K562 (cell line): ENCODE data around the gene ATM. TPM values are rescaled to one million over a fixed set of nuclear protein-coding genes. Genes with fewer than 3 reads are reported as not detected.

Source experiments
- BACH1 ChIP-seq: fragments of 200-800 bp; sonication (Bioruptor generic); IDR thresholded peaks from 2 replicates; pipeline ENCODE4 v1.6.1; 2016; ENCODE audit warnings: missing genetic modification characterization, missing compliant biosample characterization
- CREM ChIP-seq: IDR thresholded peaks from 2 replicates; pipeline ENCODE4 v1.6.1; 2014; ENCODE audit warnings: antibody characterized with exemption, low read depth
- E2F8 ChIP-seq: fragments of 450-650 bp; IDR thresholded peaks from 2 replicates; pipeline ENCODE4 v1.7.1; 2018; ENCODE audit warnings: mild to moderate bottlenecking, low read depth; ENCODE audit not compliant: partially characterized antibody
- KHSRP ChIP-seq: fragments of 450-650 bp; IDR thresholded peaks from 2 replicates; pipeline ENCODE4 v1.6.1; 2017
- NBN ChIP-seq: fragments of 450-650 bp; IDR thresholded peaks from 2 replicates; pipeline ENCODE4 v1.6.1; 2016; ENCODE audit warnings: low read depth, mild to moderate bottlenecking
- NONO ChIP-seq, 2 experiments: fragments of 200-400 bp in 1 of 2; fragments of 450-650 bp in 1 of 2; formaldehyde crosslinking in 1 of 2; IDR thresholded peaks; 2 replicates each; pipeline ENCODE4 v1.6.1; 2017; ENCODE audit warnings: low read depth in 2 of 2, mild to moderate bottlenecking in 2 of 2, moderate library complexity in 2 of 2, low read length in 1 of 2
- PHB2 ChIP-seq: fragments of 450-650 bp; IDR thresholded peaks from 2 replicates; pipeline ENCODE4 v1.6.1; 2017; ENCODE audit warnings: low read depth
- POU5F1 ChIP-seq: fragments of 150-350 bp; IDR thresholded peaks from 2 replicates; pipeline ENCODE4 v1.6.1; 2014; ENCODE audit warnings: borderline replicate concordance, low read length, low read depth, mild to moderate bottlenecking; ENCODE audit not compliant: partially characterized antibody
- RBFOX2 ChIP-seq: fragments of 200-400 bp; formaldehyde crosslinking; IDR thresholded peaks from 2 replicates; pipeline ENCODE4 v1.6.1; 2017; ENCODE audit warnings: low read depth, mild to moderate bottlenecking, low read length, moderate library complexity
- SAP30 ChIP-seq: fragments of 200-600 bp; sonication (generic); IDR thresholded peaks from 2 replicates; pipeline ENCODE4 v1.6.1; 2012; ENCODE audit warnings: borderline replicate concordance, low read depth, mild to moderate bottlenecking, moderate library complexity, low read length, control low read depth, inconsistent platforms; ENCODE audit not compliant: insufficient read depth, poor library complexity, severe bottlenecking
- SMAD1 ChIP-seq: fragments of 150-350 bp; IDR thresholded peaks from 2 replicates; pipeline ENCODE4 v1.6.1; 2014; ENCODE audit warnings: low read length, low read depth; ENCODE audit not compliant: partially characterized antibody
- TAF1 ChIP-seq: IDR thresholded peaks from 2 replicates; pipeline ENCODE4 v1.6.1; 2011; ENCODE audit warnings: mild to moderate bottlenecking, low read length, moderate library complexity; ENCODE audit not compliant: insufficient read depth, control insufficient read depth, severe bottlenecking; ENCODE audit errors: extremely low read depth
- TFAP4 ChIP-seq: sonication (generic); formaldehyde crosslinking; IDR thresholded peaks from 2 replicates; pipeline ENCODE4 v1.8.0; 2022; ENCODE audit warnings: missing genetic modification reagents, mild to moderate bottlenecking, moderate library complexity, borderline replicate concordance
- TRIM24 ChIP-seq, 2 experiments: fragments of 450-650 bp; IDR thresholded peaks; 2 replicates each; pipeline ENCODE4 v1.6.1; 2016
- XRCC3 ChIP-seq: fragments of 450-650 bp; IDR thresholded peaks from 2 replicates; pipeline ENCODE4 v1.6.1; 2017; ENCODE audit warnings: mild to moderate bottlenecking, moderate library complexity
- ZBED1 ChIP-seq: IDR thresholded peaks from 2 replicates; pipeline ENCODE4 v1.6.1; 2014
- ZEB2 ChIP-seq: fragments of 450-650 bp; IDR thresholded peaks from 2 replicates; pipeline ENCODE4 v1.6.1; 2016
- ZKSCAN8 ChIP-seq: fragments of 200-800 bp; sonication (Bioruptor generic); IDR thresholded peaks from 2 replicates; pipeline ENCODE4 v1.6.1; 2016; ENCODE audit warnings: missing genetic modification characterization, missing compliant biosample characterization
- ZNF12 ChIP-seq: sonication (generic); formaldehyde crosslinking; IDR thresholded peaks from 2 replicates; pipeline ENCODE4 v1.4.0; 2020; ENCODE audit warnings: mild to moderate bottlenecking, missing genetic modification reagents
- ZNF324 ChIP-seq: fragments of 250-450 bp; sonication (Bioruptor Pico); IDR thresholded peaks from 2 replicates; pipeline ENCODE4 v1.4.0; 2020; ENCODE audit warnings: mild to moderate bottlenecking
- ZNF830 ChIP-seq: fragments of 250-450 bp; sonication (Bioruptor Pico); IDR thresholded peaks from 2 replicates; pipeline ENCODE4 v1.5.0; 2021; ENCODE audit warnings: mild to moderate bottlenecking
- polyA plus RNA-seq, 8 experiments: library from polyadenylated mRNA; depleted of rRNA in 4 of 8; stranded (reverse) in 5 of 8; unstranded in 3 of 8; fragments of >200 nt; fragmentation: Nextera tagmentation in 2 of 8; fragmentation: Illumina TruSeq in 1 of 8; extraction: Ambion mirVana in 2 of 8; extraction: Trizol in 1 of 8; gene quantifications; 2 replicates each; pipeline versions ENCODE4 v1.2.1 to v1.2.3, GENCODE V29; 2011 to 2014; ENCODE audit warnings: inconsistent platforms in 1 of 8, missing spikeins in 1 of 8
- total RNA-seq, 7 experiments: library from RNA; depleted of rRNA in 6 of 7; stranded (reverse); fragments of >200 nt in 6 of 7; fragmentation: Illumina TruSeq in 2 of 7; extraction: Trizol in 2 of 7; gene quantifications; 2 replicates each; pipeline versions ENCODE4 v1.2.1 to v1.2.3, GENCODE V29; 2011 to 2021; ENCODE audit warnings: low replicate concordance in 1 of 7
- TF ChIP-seq, protein P1 (sequence below): fragments of 450-650 bp; conservative IDR thresholded peaks from 2 replicates; pipeline ENCODE4 v1.6.1; 2016; ENCODE audit warnings: missing genetic modification characterization, low read depth, mild to moderate bottlenecking, missing compliant biosample characterization, moderate library complexity

The ATM gene
- total and polyA plus RNA-seq, 9 of the 15 experiments (the other 6 are each of a cell fraction or from before 2014, with no cell fraction given) = 8.3 to 46.8 (median 26.2) TPM

DNA sequence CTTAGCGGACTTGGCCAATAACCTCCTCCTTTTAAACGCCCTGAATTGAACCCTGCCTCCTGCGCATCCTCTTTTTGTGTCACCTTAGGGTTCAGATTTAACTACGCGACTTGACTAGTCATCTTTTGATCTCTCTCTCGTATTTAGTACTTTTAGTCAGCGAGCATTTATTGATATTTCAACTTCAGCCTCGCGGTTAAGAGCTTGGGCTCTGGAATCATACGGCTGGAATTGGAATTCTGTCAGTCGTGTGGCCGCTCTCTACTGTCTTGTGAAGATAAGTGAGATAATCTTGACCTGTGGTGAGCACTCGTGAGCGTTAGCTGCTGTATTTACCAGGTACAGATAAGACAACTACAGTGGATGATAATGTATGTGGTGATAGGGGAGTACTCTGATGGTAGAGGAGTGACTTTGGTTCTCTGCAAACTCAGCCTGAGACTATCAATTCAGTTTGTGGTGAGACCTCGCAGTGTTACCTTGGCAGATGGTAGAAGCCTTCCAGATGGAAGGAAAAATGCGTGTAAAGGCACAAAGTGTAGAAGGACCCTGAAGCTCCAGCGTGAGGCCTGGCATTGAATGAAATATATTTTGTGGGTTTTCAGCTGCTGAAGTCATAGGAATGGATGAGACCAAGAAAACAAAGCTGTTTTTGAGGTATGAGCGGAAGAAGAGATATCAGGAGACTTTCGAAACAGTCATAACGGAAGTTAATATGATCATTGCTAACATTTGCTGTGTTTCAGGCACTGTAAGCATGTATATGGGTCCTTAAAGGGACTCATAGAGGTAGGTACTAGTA, 682 bp downstream of the ATM start (continued):
- TF ChIP-seq E2F8 = peak; percentile 28
- TF ChIP-seq TAF1 = peak; percentile 10
- no peak for TF ChIP-seq NONO (IDR thresholded peaks at IDR 0.05; ENCODE audit: low read depth in 2 of 2, low read length in 1 of 2)
- no peak for TF ChIP-seq ZNF12 (CRISPR knock-in tag)
- peak; percentile 79 for TF ChIP-seq SMAD1
- 0 out of 2 replicates have a peak, but pooled peaks have one; percentile 13 for TF ChIP-seq NBN
- peak; percentile 1; the same call in 1 of the 2 replicates for TF ChIP-seq ZNF830 (CRISPR knock-in tag)
- TF ChIP-seq XRCC3 = no peak
- TF ChIP-seq CREM = peak; percentile 82
- TF ChIP-seq KHSRP = 0 out of 2 replicates have a peak, but pooled peaks have one; percentile 42
- peak; percentile 74 for TF ChIP-seq ZEB2
- no peak for TF ChIP-seq SAP30
- TF ChIP-seq PHB2 = peak; percentile 55; the same call in 1 of the 2 replicates
- 0 out of 2 replicates have a peak, but pooled peaks have one; percentile 33 for TF ChIP-seq BACH1
- 0 out of 2 replicates have a peak, but pooled peaks have one; percentile 37 for TF ChIP-seq ZKSCAN8
- no peak; the same call in 1 of the 2 replicates for TF ChIP-seq TFAP4
- no peak for TF ChIP-seq RBFOX2
- no peak for TF ChIP-seq POU5F1
- TF ChIP-seq TRIM24 (IDR thresholded peaks at IDR 0.05) = peak in 1 of 2 experiments; percentile 55; a peak in 1 of 4 replicates
- TF ChIP-seq, protein P1, sequence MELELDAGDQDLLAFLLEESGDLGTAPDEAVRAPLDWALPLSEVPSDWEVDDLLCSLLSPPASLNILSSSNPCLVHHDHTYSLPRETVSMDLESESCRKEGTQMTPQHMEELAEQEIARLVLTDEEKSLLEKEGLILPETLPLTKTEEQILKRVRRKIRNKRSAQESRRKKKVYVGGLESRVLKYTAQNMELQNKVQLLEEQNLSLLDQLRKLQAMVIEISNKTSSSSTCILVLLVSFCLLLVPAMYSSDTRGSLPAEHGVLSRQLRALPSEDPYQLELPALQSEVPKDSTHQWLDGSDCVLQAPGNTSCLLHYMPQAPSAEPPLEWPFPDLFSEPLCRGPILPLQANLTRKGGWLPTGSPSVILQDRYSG (tag) = no peak
- TF ChIP-seq ZNF324 (CRISPR knock-in tag) = no peak
- TF ChIP-seq ZBED1 = peak; percentile 73; the same call in 1 of the 2 replicates
